Left lobe of liver (tissue), 2 donors: ENCODE results near the gene UQCRC2. TPM values are rescaled to one million over a fixed set of nuclear protein-coding genes. Genes with fewer than 3 reads are reported as not detected.
"Not testable (repeated sequence)": the region's sequence is repeated elsewhere in the genome, so short reads cannot be mapped to it uniquely, and the experiment has no call there.

Source experiments
- ATAC-seq: fragments of 200-7000 bp; cut with Tn5 transposase; one replicate; pipeline ENCODE4 v1.9.1; 2020; ENCODE audit warnings: mild to moderate bottlenecking, moderate library complexity
- DNase-seq: peaks from one replicate; pipeline ENCODE4 v3.0.0-alpha.2; 2020; ENCODE audit warnings: low spot score
- total RNA-seq: library from RNA; stranded (reverse); gene quantifications from one replicate; pipeline ENCODE4 v1.2.1, GENCODE V29; 2021
- donor health status: DM: no; HTN: no; CAD: no; lungs with moderate emphysema.
- donor health status: DM: no; HTN: yes; CAD: no.

UQCRC2 gene
- total RNA-seq, 1 donor from 2014 or later, result 203 TPM

DNA sequence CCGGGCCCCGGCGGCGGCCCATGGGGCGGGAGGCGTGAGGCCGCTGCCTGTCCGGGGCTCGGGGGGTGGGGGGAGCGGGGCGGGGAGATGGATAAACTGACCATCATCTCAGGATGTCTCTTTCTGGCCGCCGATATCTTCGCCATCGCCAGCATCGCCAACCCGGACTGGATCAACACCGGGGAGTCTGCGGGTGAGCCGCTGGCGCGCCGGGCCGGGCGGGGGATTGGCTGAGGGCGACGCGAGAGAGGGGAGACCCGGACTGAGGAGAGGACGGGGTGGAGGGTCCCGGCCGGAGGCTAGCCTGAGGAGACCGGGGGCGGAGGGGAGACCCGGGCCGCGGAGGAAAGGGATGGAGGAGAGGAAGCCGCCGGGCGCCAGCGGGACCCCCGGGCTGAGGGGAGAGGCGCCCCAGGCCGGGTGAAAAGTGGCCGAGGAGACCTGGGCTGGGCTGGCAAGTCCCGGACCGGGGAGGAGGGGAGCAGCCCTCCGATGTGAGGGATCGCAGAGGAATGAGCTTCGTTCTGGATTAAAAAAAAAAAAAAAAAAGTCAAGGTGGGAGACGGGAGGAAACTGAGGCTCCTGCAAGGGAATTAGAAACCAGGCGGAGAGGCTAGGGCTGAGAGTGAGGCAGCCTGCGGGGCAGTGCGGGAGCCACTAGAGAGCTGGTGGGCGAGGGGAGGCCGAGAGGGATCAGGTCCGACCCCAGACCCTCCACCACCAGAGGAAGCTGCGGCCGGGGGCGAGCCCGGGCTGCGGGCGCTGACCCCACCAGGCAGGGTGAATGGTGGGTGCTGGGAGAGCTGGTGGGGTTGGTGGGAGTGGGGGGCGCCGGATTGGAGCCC lies 55.3 kb downstream of the UQCRC2 start:
- ATAC-seq, result peak; percentile 2
- DNase-seq, result peak; percentile 53

DNA sequence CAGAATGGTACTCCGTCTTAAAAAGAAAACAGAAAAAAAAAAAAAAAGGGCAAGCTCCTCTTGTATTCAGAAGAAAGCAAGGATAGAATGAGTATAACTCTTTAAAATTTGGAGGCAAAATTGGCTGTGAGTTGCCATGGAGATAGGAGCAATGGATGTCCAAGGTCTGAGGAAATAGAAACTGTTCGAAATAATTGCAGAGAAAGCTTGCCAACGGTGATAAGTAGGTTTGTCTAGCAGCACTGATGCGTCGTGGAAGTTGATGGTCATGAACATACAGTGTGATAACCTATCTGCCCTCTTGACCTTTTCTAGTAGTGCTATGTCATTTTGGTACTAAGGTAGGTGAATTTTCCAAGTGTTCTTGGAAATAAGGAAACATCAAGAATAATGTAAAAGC lies 57.7 kb downstream of the UQCRC2 start:
- DNase-seq, result no peak
- no peak for ATAC-seq

GRCh38 chr16:22012241-22012640 lies 59.1 kb downstream of the UQCRC2 start:
- ATAC-seq, result no peak

DNA sequence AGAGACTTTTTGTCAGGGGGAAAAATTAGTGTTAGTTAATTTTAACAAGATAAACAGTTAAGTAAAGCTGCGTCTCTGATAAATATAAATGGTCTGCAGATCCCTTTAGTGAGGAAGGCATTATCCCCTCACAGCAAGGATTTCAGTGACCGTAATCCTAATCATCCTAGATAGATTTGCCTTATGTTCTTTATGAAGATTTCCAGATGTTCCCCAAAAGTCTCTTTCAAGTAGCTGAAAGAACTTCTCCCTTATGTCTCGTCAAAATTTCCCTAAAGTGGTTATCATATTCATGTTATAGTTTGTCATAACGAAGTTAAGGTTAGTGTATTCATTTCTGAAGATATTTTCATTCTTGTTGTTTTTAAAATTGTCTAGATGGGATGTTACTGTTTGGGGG lies 60.3 kb downstream of the UQCRC2 start:
- DNase-seq (no peak), ATAC-seq (no peak)

More at GRCh38 chr16:22012241-22012640, 59.1 kb downstream of the UQCRC2 start:
- no peak for DNase-seq

GRCh38 chr16:22014271-22014873 lies 61.2 kb downstream of the UQCRC2 start:
- DNase-seq, result no peak

DNA sequence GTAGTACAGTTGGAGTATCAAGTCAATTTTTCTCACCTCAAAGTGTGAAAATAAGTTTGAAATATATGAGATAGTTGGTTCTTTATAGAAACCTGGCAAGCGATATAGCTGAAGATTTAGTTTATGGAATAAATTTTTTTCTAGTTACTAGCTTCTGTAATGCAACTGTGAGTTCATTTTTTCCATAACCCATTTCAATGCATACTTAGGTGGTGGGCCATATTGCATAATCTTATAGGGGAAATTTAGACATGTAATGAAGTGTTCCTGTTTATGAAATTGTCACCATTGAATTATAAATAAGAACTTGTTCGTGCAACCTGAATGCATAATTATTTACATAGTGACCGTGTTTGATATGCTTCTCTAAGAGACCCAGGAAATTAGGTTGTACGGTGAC lies 63.8 kb downstream of the UQCRC2 start:
- no peak for ATAC-seq
- DNase-seq, result no peak

More at GRCh38 chr16:22014271-22014873, 61.2 kb downstream of the UQCRC2 start:
- ATAC-seq, result peak; percentile 86

DNA sequence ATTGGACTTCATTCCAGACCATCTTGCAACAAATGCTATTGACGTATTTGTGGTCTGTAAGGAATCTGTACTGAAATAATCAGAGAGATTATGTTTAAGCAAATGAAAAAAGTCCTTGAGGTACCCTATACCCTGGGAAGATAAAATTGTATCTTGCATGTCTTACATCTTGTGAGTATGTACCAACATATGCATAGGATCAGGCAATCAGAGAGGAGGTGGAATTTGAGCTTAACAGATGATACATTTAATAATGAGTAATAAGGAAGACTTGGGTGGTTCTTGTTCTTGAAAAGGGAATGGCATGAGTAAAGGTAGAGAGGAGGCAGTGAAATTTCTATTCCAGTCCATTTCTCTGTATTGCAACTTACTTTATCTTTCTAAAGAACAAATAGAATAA lies 65.4 kb downstream of the UQCRC2 start:
- DNase-seq, result no peak

DNA sequence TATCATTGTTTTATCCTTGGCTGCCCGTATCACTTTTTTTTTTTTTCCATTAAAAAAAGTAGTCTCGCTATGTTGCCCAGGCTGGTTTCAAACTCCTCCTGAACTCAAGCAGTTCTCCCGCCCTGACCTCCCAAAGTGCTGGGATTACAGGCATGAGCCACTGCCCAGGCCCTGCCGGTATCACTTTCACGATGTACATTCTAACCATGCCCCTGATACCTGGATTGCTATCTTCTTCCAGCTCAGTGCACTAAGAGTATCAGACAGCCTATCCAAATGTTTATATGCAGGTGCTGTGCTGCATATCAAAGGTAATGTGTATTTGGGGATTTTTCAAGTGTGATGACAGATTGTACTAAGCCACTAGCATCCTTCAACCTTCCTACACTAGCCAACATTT lies 69.0 kb downstream of the UQCRC2 start:
- ATAC-seq (no peak), DNase-seq (no peak)

More for the DNA sequence above, 65.4 kb downstream of the UQCRC2 start:
- ATAC-seq, result no peak

DNA sequence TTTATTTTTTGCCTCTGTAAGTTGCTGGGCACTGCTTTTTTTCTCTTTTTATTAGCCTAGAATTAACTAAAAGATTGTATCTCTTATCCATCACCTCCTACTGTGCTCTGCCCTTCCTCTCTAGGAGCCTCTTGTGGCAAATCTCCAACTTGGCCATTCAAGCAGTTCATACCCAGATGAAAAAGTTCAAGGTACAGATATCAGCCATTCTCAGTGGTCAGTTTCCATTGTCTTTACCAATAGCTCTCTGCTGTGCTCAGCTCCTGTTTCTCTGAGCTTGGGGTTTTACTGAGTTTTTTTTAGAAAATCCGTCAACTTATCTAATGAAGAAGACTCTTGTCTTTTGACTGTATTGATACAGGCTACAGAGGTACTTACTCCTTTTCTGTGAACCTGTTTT lies 70.3 kb downstream of the UQCRC2 start:
- ATAC-seq (peak; percentile 70), DNase-seq (no peak)

DNA sequence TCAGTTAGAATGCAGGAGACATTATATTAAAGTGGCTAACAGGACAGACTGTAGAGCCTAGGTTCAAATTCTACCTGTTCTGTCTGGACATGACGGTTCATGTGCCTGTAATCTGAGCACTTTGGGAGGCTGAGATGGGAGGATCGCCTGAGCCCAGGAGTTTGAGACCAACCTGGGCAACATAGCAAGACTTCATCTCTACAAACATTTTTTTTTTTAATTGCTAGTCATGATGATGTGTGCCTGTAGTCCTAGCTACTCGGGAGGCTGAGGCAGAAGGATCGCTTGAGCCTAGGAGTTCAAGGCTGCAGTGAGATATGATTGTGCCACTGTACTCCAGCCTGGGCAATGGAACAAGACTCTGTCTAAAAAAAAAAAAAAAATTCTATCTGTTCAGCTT lies 71.6 kb downstream of the UQCRC2 start:
- ATAC-seq, DNase-seq: not testable (repeated sequence)

DNA sequence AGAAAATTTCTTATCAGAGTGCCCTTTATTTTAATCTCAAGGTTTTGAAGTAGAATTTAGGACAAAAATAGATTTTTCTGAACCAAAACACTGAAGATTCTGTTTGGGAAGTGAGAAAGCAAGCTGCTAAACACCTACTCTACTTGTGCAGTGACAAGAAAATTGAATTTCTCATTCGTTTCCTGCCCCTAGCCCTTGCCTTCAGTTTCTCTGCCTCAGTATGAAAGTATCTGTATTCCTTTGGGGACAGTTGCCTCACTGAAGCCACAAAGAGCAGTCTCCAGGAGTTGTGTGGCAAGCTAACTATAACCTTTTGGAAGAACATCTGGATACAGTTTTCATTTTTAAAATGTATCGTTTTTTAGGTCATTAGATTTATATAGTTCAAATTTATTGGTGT lies 74.5 kb downstream of the UQCRC2 start:
- no peak for DNase-seq
- ATAC-seq, result no peak

- no peak for DNase-seq
- ATAC-seq, result no peak
These were observed 76.5 kb downstream of the UQCRC2 start for GRCh38 chr16:22029632-22030031.

DNA sequence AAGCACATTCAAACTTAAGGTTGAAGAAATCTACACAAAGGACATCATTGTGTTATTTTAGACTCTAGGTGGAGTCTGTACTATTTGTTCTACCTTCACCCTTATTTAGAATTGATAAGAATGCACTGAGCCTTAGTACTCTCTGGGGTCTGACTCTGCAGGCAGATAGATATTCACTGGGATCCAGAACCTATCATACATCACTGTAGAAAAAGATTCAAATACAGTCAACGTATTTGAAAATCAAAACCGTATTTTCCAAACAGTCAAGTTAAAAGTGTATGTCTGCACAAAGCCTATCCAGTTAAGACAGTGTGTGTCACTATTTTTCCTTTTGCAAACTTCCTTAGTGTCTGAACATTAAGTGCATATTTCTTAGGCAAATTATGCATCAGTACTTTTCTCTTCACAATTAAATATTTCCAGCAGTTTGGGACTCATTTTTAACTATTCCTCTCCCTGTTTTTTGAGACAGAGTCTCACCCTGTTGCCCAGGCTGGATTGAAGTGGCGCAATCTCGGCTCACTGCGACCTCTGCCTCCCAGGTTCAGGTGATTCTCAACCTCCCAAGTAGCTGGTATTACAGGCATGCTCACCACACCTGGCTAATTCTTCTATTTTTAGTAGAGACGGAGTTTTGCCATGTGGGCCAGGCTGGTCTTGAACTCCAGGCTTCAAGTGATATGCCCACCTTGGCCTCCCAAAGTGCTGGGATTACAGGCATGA lies 77.1 kb downstream of the UQCRC2 start:
- peak; percentile 91 for ATAC-seq
- DNase-seq, result no peak

- DNase-seq (no peak), ATAC-seq (no peak)
These were observed 78.4 kb downstream of the UQCRC2 start for GRCh38 chr16:22031483-22032083.

Other genes with a start within 250 kb of the UQCRC2 start
- 58.3 TPM for gene NPIPB4, start 95.6 kb upstream of the UQCRC2 start, total RNA-seq
- gene PDZD9, start 47.8 kb downstream of the UQCRC2 start, total RNA-seq, result not detected
- gene MOSMO, start 54.8 kb downstream of the UQCRC2 start, total RNA-seq, result 7.2 TPM
- gene VWA3A, start 139.2 kb downstream of the UQCRC2 start, total RNA-seq, result 0.08 TPM
- gene SDR42E2, start 209.1 kb downstream of the UQCRC2 start, total RNA-seq, result not detected